Aorta (tissue), 5 donors: Measurements from ENCODE around the gene NKX2-3. TPM values are rescaled to one million over a fixed set of nuclear protein-coding genes. Genes with fewer than 3 reads are reported as not detected.

Experiments
- ATAC-seq: fragments of 200-7000 bp; cut with Tn5 transposase; one replicate; pipeline ENCODE4 v1.9.1; 2022; ENCODE audit warnings: moderate library complexity; ENCODE audit not compliant: low FRiP score
- DNase-seq, 2 donors: peaks; one replicate each; pipeline ENCODE4 v3.0.0-alpha.2; 2020
- H3K27ac ChIP-seq, 2 donors: one replicate each; pipeline ENCODE4 v1.5.1; 2013; ENCODE audit warnings: low read length in 2 of 2, mild to moderate bottlenecking in 2 of 2, moderate library complexity in 2 of 2, control low read depth in 1 of 2, inconsistent platforms in 1 of 2, low read depth in 1 of 2
- H3K27me3 ChIP-seq, 2 donors: one replicate each; pipeline ENCODE4 v1.6.1; 2013; ENCODE audit warnings: control low read depth in 1 of 2, low read length in 1 of 2, mild to moderate bottlenecking in 1 of 2, moderate library complexity in 1 of 2; ENCODE audit not compliant: insufficient read depth in 2 of 2, control insufficient read depth in 1 of 2
- H3K36me3 ChIP-seq, 2 donors: one replicate each; pipeline ENCODE4 v1.6.1; 2013; ENCODE audit warnings: control low read depth in 1 of 2, low read length in 1 of 2, mild to moderate bottlenecking in 1 of 2; ENCODE audit not compliant: insufficient read depth in 2 of 2, control insufficient read depth in 1 of 2
- H3K4me1 ChIP-seq, 2 donors: one replicate each; pipeline ENCODE4 v1.6.1; 2013; ENCODE audit warnings: low read length in 2 of 2, control low read depth in 1 of 2, mild to moderate bottlenecking in 1 of 2, moderate library complexity in 1 of 2; ENCODE audit not compliant: insufficient read depth in 2 of 2, control insufficient read depth in 1 of 2
- H3K4me3 ChIP-seq, 2 donors: one replicate each; pipeline ENCODE4 v1.5.1; 2013; ENCODE audit warnings: low read length in 2 of 2, control low read depth in 1 of 2, mild to moderate bottlenecking in 1 of 2
- H3K9me3 ChIP-seq: one replicate; pipeline ENCODE4 v1.6.1; 2013; ENCODE audit warnings: mild to moderate bottlenecking, low read length; ENCODE audit not compliant: control insufficient read depth
- WGBS, 2 donors: extraction: QIAGEN DNeasy Blood & Tissue Kit; methylation state at CpG; one replicate each; pipeline ENCODE4 v1.1.7; 2013; 5-methylcytosine and 5-hydroxymethylcytosine counted together
- intact Hi-C, 2 donors: fragments of 100-400 bp; cut with DNase I; formaldehyde crosslinking; loops; one replicate each; pipeline versions ENCODE4 v1.14.2 to v1.15.0; 2022
- polyA plus RNA-seq, 2 donors: library from polyadenylated mRNA; stranded (reverse); fragments of 200-250 nt; gene quantifications; one replicate each; pipeline ENCODE4 v1.2.3, GENCODE V29; 2013
- total RNA-seq, 2 donors: library from RNA; stranded (reverse); fragmentation: NEBNext Ultra II Directional; extraction: Animal tissue kit (Norgen Biotek cat#: 25700); gene quantifications; one replicate each; pipeline ENCODE4 v1.2.1, GENCODE V29; 2021
- donor health status: healthy with polysubstance abuse.
- donor health status: Bipolar disorder and iron deficiency.
- donor health status: DM: no; HTN: no; CAD: no.
- donor health status: DM: no; HTN: no; CAD: no.
- donor health status: DM: yes; HTN: yes; CAD: no.

NKX2-3 gene
- total and polyA plus RNA-seq, 4 donors, result 0.05 to 0.60 (median 0.50) TPM; not detected in 1

- no peaks in the 10 kb centered on the region for H3K36me3 ChIP-seq
- H3K4me3 ChIP-seq, result no peak overlapping the region
- no peaks in the 10 kb centered on the region for H3K9me3 ChIP-seq
- WGBS, 2 donors, result 92 to 95% methylated on average over 4 of the region's 4 CpGs
- H3K27ac ChIP-seq, result no peak overlapping the region
- DNase-seq (no peak), ATAC-seq (no peak)
- intact Hi-C loops, result no loop called here
- H3K27me3 ChIP-seq, result no peaks in the 10 kb centered on the region
- no peaks in the 10 kb centered on the region for H3K4me1 ChIP-seq
Observed at GRCh38 chr10:99565166-99565565, 32.4 kb downstream of the NKX2-3 start.

GRCh38 chr10:99569253-99569939 lies 36.7 kb downstream of the NKX2-3 start:
- Histone ChIP-seq H3K36me3 (no peaks in the 10 kb centered on the region), H3K27ac (no peak overlapping the region), H3K9me3 (no peaks in the 10 kb centered on the region), H3K27me3 (no peaks in the 10 kb centered on the region), H3K4me3 (no peak overlapping the region), H3K4me1 (no peaks in the 10 kb centered on the region)
- intact Hi-C loops, result no loop called here
- ATAC-seq, result no peak
- DNase-seq, result no peak
- WGBS, 2 donors, result 23 to 41% methylated on average over 11 of the region's 11 CpGs

GRCh38 chr10:99569961-99570360 lies 37.2 kb downstream of the NKX2-3 start:
- no peaks in the 10 kb centered on the region for H3K36me3 ChIP-seq

DNA sequence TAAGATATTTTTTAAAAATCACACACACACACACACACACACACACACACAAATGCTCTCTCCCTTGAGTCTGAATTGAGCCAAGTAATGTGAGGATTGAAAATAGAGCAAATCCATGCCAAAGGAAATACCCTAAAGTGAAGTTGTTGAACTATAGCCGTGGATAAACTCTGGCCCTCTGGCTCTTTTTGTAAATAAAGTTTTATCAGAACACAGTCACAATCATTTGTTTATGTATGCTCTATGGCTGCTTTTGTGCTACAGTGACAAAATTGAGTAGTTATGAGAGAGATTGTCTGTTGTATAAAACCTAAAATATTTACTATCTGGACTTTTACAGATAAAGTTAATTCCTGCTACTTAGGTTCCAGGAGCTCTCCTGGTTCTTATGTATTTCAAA lies 39.1 kb downstream of the NKX2-3 start:
- intact Hi-C loops, result no loop called here
- Histone ChIP-seq H3K4me1 (no peaks in the 10 kb centered on the region), H3K27me3 (no peaks in the 10 kb centered on the region), H3K4me3 (no peak overlapping the region), H3K36me3 (no peaks in the 10 kb centered on the region), H3K27ac (no peak overlapping the region), H3K9me3 (no peaks in the 10 kb centered on the region)
- 3 to 14% methylated on average over 1 of the region's 1 CpG for WGBS, 2 donors
- no peak for ATAC-seq
- DNase-seq, result no peak

More at GRCh38 chr10:99569961-99570360, 37.2 kb downstream of the NKX2-3 start:
- Histone ChIP-seq H3K27ac (no peak overlapping the region), H3K9me3 (no peaks in the 10 kb centered on the region), H3K27me3 (no peaks in the 10 kb centered on the region), H3K4me1 (no peaks in the 10 kb centered on the region), H3K4me3 (no peak overlapping the region)
- intact Hi-C loops, result no loop called here
- no peak for ATAC-seq
- no peak for DNase-seq

DNA sequence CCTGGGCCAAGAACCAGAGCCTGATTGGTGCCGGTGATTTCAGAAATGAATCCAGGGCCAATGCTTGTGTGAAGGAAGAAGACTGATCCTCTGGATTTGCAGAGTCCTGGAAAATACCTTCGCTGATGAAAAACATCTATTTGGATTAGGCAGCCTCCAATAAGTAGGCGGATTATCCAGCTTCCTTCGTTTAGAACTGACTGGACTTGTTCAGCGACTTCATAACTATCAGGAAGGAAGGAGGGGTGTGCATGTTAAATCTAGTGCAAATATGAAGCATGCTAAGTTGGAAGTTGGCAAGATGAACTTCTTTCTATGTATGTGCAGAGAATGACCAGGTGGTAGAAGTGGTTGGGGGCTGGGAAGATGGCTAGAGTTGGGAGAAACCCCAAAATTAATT lies 41.0 kb downstream of the NKX2-3 start:
- ATAC-seq (no peak), DNase-seq (no peak)
- Histone ChIP-seq H3K36me3 (no peaks in the 10 kb centered on the region), H3K27ac (no peak overlapping the region), H3K4me1 (no peaks in the 10 kb centered on the region), H3K4me3 (no peak overlapping the region), H3K9me3 (no peaks in the 10 kb centered on the region), H3K27me3 (no peaks in the 10 kb centered on the region)
- intact Hi-C loops, result no loop called here
- WGBS, 2 donors, result 80 to 82% methylated on average over 5 of the region's 5 CpGs

DNA sequence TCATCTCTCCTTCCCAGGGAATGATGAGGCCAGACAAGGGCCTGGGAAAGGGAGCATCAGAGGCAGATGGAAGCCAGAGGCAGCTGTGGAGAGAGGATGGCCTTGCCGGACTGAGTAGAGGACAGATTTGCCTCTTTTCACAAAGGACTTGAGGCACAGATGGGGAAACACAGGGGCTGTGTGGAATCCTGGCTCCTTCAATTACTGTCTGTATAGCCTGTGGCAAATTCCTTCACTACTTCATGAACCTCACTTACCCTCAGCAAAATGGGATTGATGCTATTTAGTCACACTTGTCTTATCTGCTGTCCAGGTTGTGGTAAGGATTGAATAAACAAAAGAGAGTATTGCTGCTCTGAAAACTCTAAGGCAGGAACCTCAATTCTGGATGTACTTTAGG lies 47.2 kb downstream of the NKX2-3 start:
- no peak for DNase-seq
- H3K9me3 ChIP-seq, result no peaks in the 10 kb centered on the region
- no peaks in the 10 kb centered on the region for H3K36me3 ChIP-seq
- WGBS, 2 donors, result 55 to 63% methylated on average over 1 of the region's 1 CpG
- H3K4me1 ChIP-seq, result no peaks in the 10 kb centered on the region
- no peak overlapping the region for H3K27ac ChIP-seq
- no peaks in the 10 kb centered on the region for H3K27me3 ChIP-seq
- intact Hi-C loops, result no loop called here
- ATAC-seq, result no peak
- H3K4me3 ChIP-seq, result no peak overlapping the region

- H3K36me3 ChIP-seq, result no peaks in the 10 kb centered on the region
- no peaks in the 10 kb centered on the region for H3K27me3 ChIP-seq
- no peaks in the 10 kb centered on the region for H3K9me3 ChIP-seq
- DNase-seq (no peak), ATAC-seq (no peak)
- intact Hi-C loops, result no loop called here
- H3K4me3 ChIP-seq, result no peak overlapping the region
- WGBS, 2 donors, result 43% methylated on average over 6 of the region's 6 CpGs
- no peaks in the 10 kb centered on the region for H3K4me1 ChIP-seq
- no peak overlapping the region for H3K27ac ChIP-seq
Observed at GRCh38 chr10:99582255-99582770, 49.6 kb downstream of the NKX2-3 start.

GRCh38 chr10:99583687-99584086 lies 50.9 kb downstream of the NKX2-3 start:
- Histone ChIP-seq H3K27ac (no peak overlapping the region), H3K4me3 (no peak overlapping the region), H3K27me3 (no peaks in the 10 kb centered on the region), H3K9me3 (no peaks in the 10 kb centered on the region), H3K36me3 (no peaks in the 10 kb centered on the region), H3K4me1 (no peaks in the 10 kb centered on the region)
- WGBS, 2 donors, result 51 to 57% methylated on average over 8 of the region's 8 CpGs
- DNase-seq (no peak), ATAC-seq (no peak)
- intact Hi-C loops, result no loop called here
